Heart left ventricle (tissue), 16 donors: ENCODE data around the gene FOXB1. TPM values are rescaled to one million over a fixed set of nuclear protein-coding genes. Genes with fewer than 3 reads are reported as not detected.

Experiments
- ATAC-seq, 4 donors: fragments of 200-7000 bp; cut with Tn5 transposase; one replicate each; pipeline ENCODE4 v1.9.1; 2020 to 2022; ENCODE audit warnings: moderate library complexity in 4 of 4, mild to moderate bottlenecking in 3 of 4, moderate number of reproducible peaks in 1 of 4
- DNase-seq, 5 donors: peaks; one replicate each; pipeline ENCODE4 v3.0.0-alpha.2; 2020
- H3K27ac ChIP-seq, 12 donors: fragments of 200-600 bp; sonication (generic) in 4 of 12; one replicate each; pipeline versions ENCODE4 v1.5.0 to v1.8.0; 2016 to 2022; ENCODE audit warnings: mild to moderate bottlenecking in 2 of 12
- H3K27me3 ChIP-seq, 9 donors: fragments of 200-600 bp; sonication (generic) in 2 of 9; one replicate each; pipeline versions ENCODE4 v1.5.1 to v1.8.0; 2016 to 2022; ENCODE audit warnings: mild to moderate bottlenecking in 3 of 9
- H3K36me3 ChIP-seq, 9 donors: fragments of 200-600 bp; sonication (generic) in 2 of 9; one replicate each; pipeline versions ENCODE4 v1.5.0 to v1.8.0; 2018 to 2022; ENCODE audit warnings: mild to moderate bottlenecking in 2 of 9
- H3K4me1 ChIP-seq, 12 donors: fragments of 200-600 bp; sonication (generic) in 4 of 12; one replicate each; pipeline versions ENCODE4 v1.5.0 to v1.8.0; 2016 to 2022; ENCODE audit warnings: mild to moderate bottlenecking in 3 of 12
- H3K4me3 ChIP-seq, 12 donors: fragments of 200-600 bp; sonication (generic) in 4 of 12; one replicate each; pipeline versions ENCODE4 v1.5.0 to v1.8.0; 2017 to 2022; ENCODE audit warnings: mild to moderate bottlenecking in 9 of 12, moderate library complexity in 4 of 12
- H3K9me3 ChIP-seq, 12 donors: fragments of 200-600 bp; sonication (generic) in 4 of 12; one replicate each; pipeline versions ENCODE4 v1.5.0 to v1.8.0; 2016 to 2022; ENCODE audit warnings: mild to moderate bottlenecking in 1 of 12
- CTCF ChIP-seq, 12 donors: fragments of 200-600 bp; sonication (generic) in 4 of 12; IDR thresholded peaks; one replicate each; pipeline versions ENCODE4 v1.5.0 to v1.8.0; 2018 to 2022; ENCODE audit warnings: antibody characterized with exemption in 12 of 12, mild to moderate bottlenecking in 5 of 12
- POLR2A ChIP-seq, 2 donors: fragments of 450-650 bp; IDR thresholded peaks; one replicate each; pipeline ENCODE4 v1.6.1; 2017; ENCODE audit warnings: antibody characterized with exemption in 2 of 2, mild to moderate bottlenecking in 2 of 2, moderate library complexity in 2 of 2
- whole genome bisulfite sequencing, 4 donors: extraction: QIAGEN DNeasy Blood & Tissue Kit in 2 of 4; methylation state at CpG; one replicate each; pipeline versions ENCODE4 v1.1.5 to v1.1.7; 2013 to 2018; 5-methylcytosine and 5-hydroxymethylcytosine counted together
- intact Hi-C, 10 donors: fragments of 100-400 bp; cut with DNase I; formaldehyde crosslinking; loops; one replicate each; pipeline versions ENCODE4 v1.11.1 to v1.14.2; 2022
- polyA plus RNA-seq, 2 donors: library from polyadenylated mRNA; stranded (reverse); fragments of 200-250 nt; gene quantifications; one replicate each; pipeline ENCODE4 v1.2.3, GENCODE V29; 2013
- total RNA-seq, 9 donors: library from RNA; depleted of rRNA in 2 of 9; stranded (reverse); fragments of >200 nt in 2 of 9; fragmentation: NEBNext Ultra II Directional in 3 of 9; extraction: Animal tissue kit (Norgen Biotek cat#: 25700) in 3 of 9; gene quantifications; one replicate each; pipeline versions ENCODE4 v1.1.0 to v1.2.4, GENCODE V29; 2016 to 2023
- donor health status: ischemic (EF 13 %, LVEDD 7.1; RV severe dilation, severe dysfunction).
- donor health status: healthy with polysubstance abuse.
- donor health status: DM: no; HTN: yes; CAD: no.
- donor health status: DM: no; HTN: no; CAD: no.
- donor health status: ischemic (EF 25% LVEDD 6.9; RV normal size, moderate dysfunction).
- donor health status: ischemic (EF 25% LVEDD 5.7; RV mildly dilated, moderate dysfunction).
- donor health status: healthy.
- donor health status: DM: yes; HTN: yes; CAD: no.
- donor health status: ischemic (EF 35%, LVEDD 5.7; RV mildly dilated, moderate dysfunction).
- donor health status: nonischemic (EF 11% LVEDD 7.7; RV severe dilation, severe dysfunction).
- donor health status: DM: yes; HTN: yes; CAD: no.
- donor health status: PGD.
- donor health status: ischemic (EF 29% LVEDD 5.4; RV normal size, mild dysfunction).
- donor health status: nonischemic (EF 23%, LVEDD 6.1; RV moderate dilation, normal function).

Gene FOXB1
- total and polyA plus RNA-seq, 11 donors, result not detected

GRCh38 chr15:60000113-60000823, 3.8 kb upstream of the FOXB1 start:
- TF ChIP-seq POLR2A (IDR thresholded peaks at IDR 0.05) (no peak), CTCF (IDR thresholded peaks at IDR 0.05) (no peak)
- peaks cover 78 to 100% (median 100%) of the 10 kb centered on the region in 9 donors for H3K27me3 ChIP-seq
- no peak overlapping the region for H3K27ac ChIP-seq
- no peaks in the 10 kb centered on the region for H3K36me3 ChIP-seq
- intact Hi-C loops, result no loop called here
- ATAC-seq (no peak), DNase-seq (no peak)
- peaks cover 0 to 33% (median 18%) of the 10 kb centered on the region in 12 donors for H3K4me1 ChIP-seq
- no peaks in the 10 kb centered on the region for H3K9me3 ChIP-seq
- H3K4me3 ChIP-seq, result no peak overlapping the region
- 3 to 5% (median 3%) methylated on average over 33 of the region's 33 CpGs for WGBS, 4 donors

DNA sequence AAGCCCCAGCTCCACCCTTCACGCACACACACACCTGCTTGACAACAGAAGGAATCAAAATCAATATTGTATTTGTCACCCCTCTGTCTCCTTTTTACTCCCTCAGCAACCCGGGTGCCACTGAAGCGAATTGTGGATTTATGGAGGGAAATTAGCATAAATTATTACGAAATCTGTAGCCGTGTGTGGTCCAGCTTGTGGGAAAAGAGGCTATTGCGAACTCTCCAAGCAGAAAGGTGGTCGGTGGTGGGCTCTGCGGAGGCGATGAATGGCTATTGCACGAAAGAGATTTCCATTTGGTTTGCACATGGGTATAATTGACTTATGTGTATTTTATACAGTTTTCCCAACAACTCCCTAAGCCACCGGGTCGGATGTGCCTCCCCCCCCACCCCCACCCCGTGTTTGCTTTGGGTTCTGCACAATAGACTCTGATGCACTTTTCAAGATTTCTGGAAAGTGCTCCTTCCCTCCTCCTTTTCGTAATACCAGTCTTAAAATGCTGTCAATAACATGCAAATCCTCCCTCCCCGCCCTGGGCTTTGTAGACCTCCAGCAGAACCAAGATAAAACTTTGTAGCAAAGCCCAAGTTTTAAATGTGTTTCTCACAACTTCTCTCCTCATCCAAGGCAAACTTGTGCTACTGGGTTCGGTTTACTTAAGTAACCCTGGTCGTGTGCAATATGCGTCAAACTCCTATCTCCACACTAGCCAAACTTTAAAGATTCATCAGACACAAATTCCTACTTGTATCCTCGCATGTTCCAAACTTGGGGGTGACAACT, 3.1 kb upstream of the FOXB1 start:
- ATAC-seq (no peak), DNase-seq (no peak)
- Histone ChIP-seq H3K27me3 (peaks cover 80 to 100% (median 100%) of the 10 kb centered on the region in 9 donors), H3K4me3 (no peak overlapping the region), H3K4me1 (peaks cover 0 to 39% (median 25%) of the 10 kb centered on the region in 12 donors), H3K9me3 (no peaks in the 10 kb centered on the region), H3K27ac (no peak overlapping the region), H3K36me3 (no peaks in the 10 kb centered on the region)
- intact Hi-C loops, result no loop called here
- 4 to 9% (median 5%) methylated on average over 19 of the region's 19 CpGs for WGBS, 4 donors
- no peak for TF ChIP-seq POLR2A (IDR thresholded peaks at IDR 0.05)
- no peak for TF ChIP-seq CTCF (IDR thresholded peaks at IDR 0.05)

- Histone ChIP-seq H3K27ac (no peak overlapping the region), H3K9me3 (no peaks in the 10 kb centered on the region), H3K4me3 (no peak overlapping the region), H3K27me3 (peaks cover 72 to 100% (median 100%) of the 10 kb centered on the region in 9 donors), H3K36me3 (no peaks in the 10 kb centered on the region), H3K4me1 (peaks cover 0 to 40% (median 32%) of the 10 kb centered on the region in 12 donors)
- DNase-seq (no peak), ATAC-seq (no peak)
- intact Hi-C loops, result no loop called here
- no peak for TF ChIP-seq CTCF (IDR thresholded peaks at IDR 0.05)
- WGBS, 4 donors, result 2 to 5% (median 3%) methylated on average over 34 of the region's 34 CpGs
Observed at GRCh38 chr15:60001610-60002527, 2.2 kb upstream of the FOXB1 start.
